Neural progenitor cell (in vitro differentiated cells): Measurements from ENCODE around the gene TLL1. TPM values are rescaled to one million over a fixed set of nuclear protein-coding genes. Genes with fewer than 3 reads are reported as not detected.

Experiments used
- DNase-seq: peaks from one replicate; pipeline ENCODE4 v3.0.0-alpha.2; 2016; ENCODE audit warnings: low spot score
- H2AFZ ChIP-seq: fragments of 200-600 bp; sonication (generic); replicated peaks from 2 replicates; pipeline ENCODE4 v1.6.1; 2016; ENCODE audit warnings: antibody characterized with exemption
- H3F3A ChIP-seq: fragments of 200-600 bp; sonication (generic); 2 replicates; pipeline ENCODE4 v1.6.1; 2016; ENCODE audit warnings: antibody characterized with exemption, low read depth
- H3K27ac ChIP-seq: fragments of 200-600 bp; sonication (generic); 2 replicates; pipeline ENCODE4 v1.5.1; 2016; ENCODE audit warnings: mild to moderate bottlenecking
- H3K27me3 ChIP-seq: fragments of 200-600 bp; sonication (generic); 2 replicates; pipeline ENCODE4 v1.6.1; 2016; ENCODE audit warnings: mild to moderate bottlenecking, moderate library complexity
- H3K36me3 ChIP-seq: fragments of 200-600 bp; sonication (generic); 2 replicates; pipeline ENCODE4 v1.5.1; 2016
- H3K4me1 ChIP-seq: fragments of 200-600 bp; sonication (generic); 2 replicates; pipeline ENCODE4 v1.6.1; 2016; ENCODE audit warnings: mixed run types
- H3K4me2 ChIP-seq: fragments of 200-600 bp; sonication (generic); 2 replicates; pipeline ENCODE4 v1.6.1; 2016
- H3K4me3 ChIP-seq: fragments of 200-600 bp; sonication (generic); 2 replicates; pipeline ENCODE4 v1.5.1; 2016
- H3K79me2 ChIP-seq: fragments of 200-600 bp; sonication (generic); 2 replicates; pipeline ENCODE4 v1.6.1; 2016; ENCODE audit warnings: low read depth
- H3K9ac ChIP-seq: fragments of 200-600 bp; sonication (generic); 2 replicates; pipeline ENCODE4 v1.6.1; 2016
- H3K9me3 ChIP-seq: fragments of 200-600 bp; sonication (generic); 2 replicates; pipeline ENCODE4 v1.5.1; 2016; ENCODE audit warnings: low read depth
- H4K20me1 ChIP-seq: fragments of 200-600 bp; sonication (generic); 2 replicates; pipeline ENCODE4 v1.6.1; 2016; ENCODE audit warnings: low read depth
- H3K27ac Mint-ChIP-seq: 3 replicates; pipeline ENCODE4 v1.8.0; 2021; ENCODE audit warnings: mixed read lengths
- H3K27me3 Mint-ChIP-seq: 2 replicates; pipeline ENCODE4 v1.8.0; 2022; ENCODE audit warnings: low read depth, mild to moderate bottlenecking, inconsistent platforms, moderate library complexity, mixed read lengths; ENCODE audit not compliant: insufficient read depth
- H3K36me3 Mint-ChIP-seq: 3 replicates; pipeline ENCODE4 v1.8.0; 2021; ENCODE audit warnings: mixed read lengths
- H3K4me1 Mint-ChIP-seq: 3 replicates; pipeline ENCODE4 v1.8.0; 2021; ENCODE audit warnings: mixed read lengths
- H3K4me3 Mint-ChIP-seq: 3 replicates; pipeline ENCODE4 v1.8.0; 2021; ENCODE audit warnings: mild to moderate bottlenecking, moderate library complexity, mixed read lengths
- H3K9me3 Mint-ChIP-seq: 3 replicates; pipeline ENCODE4 v1.8.0; 2020; ENCODE audit warnings: mixed read lengths
- CTCF ChIP-seq: fragments of 200-600 bp; sonication (generic); IDR thresholded peaks from 2 replicates; pipeline ENCODE4 v1.5.1; 2017; ENCODE audit warnings: antibody characterized with exemption, mild to moderate bottlenecking
- EZH2 ChIP-seq: fragments of 200-600 bp; sonication (generic); IDR thresholded peaks from 2 replicates; pipeline ENCODE4 v1.6.1; 2017; ENCODE audit warnings: antibody characterized with exemption, mild to moderate bottlenecking, moderate library complexity
- EZH2phosphoT487 ChIP-seq: fragments of 200-600 bp; sonication (generic); IDR thresholded peaks from 2 replicates; pipeline ENCODE4 v1.6.1; 2017; ENCODE audit warnings: antibody characterized with exemption
- total RNA-seq: library from RNA; depleted of rRNA; stranded (reverse); fragments of >200 nt; gene quantifications from 2 replicates; pipeline ENCODE4 v1.2.3, GENCODE V29; 2015; ENCODE audit warnings: low replicate concordance

Gene TLL1
- total RNA-seq, 1 donor from 2014 or later: 0.22 TPM

- H3K9me3 Mint-ChIP-seq: peaks cover 4% of the 10 kb centered on the region
- TF ChIP-seq CTCF (no peak), EZH2phosphoT487 (no peak)
These were observed 99.7 kb downstream of the TLL1 start for GRCh38 chr4:165972747-165973146.

GRCh38 chr4:165982934-165983333, 109.9 kb downstream of the TLL1 start:
- H3K4me1 ChIP-seq: no peaks in the 10 kb centered on the region

More at GRCh38 chr4:165972747-165973146, 99.7 kb downstream of the TLL1 start:
- H3K9ac ChIP-seq: no peak overlapping the region
- Mint-ChIP-seq H3K4me3 (no peak overlapping the region), H3K4me1 (no peaks in the 10 kb centered on the region), H3K27ac (no peak overlapping the region), H3K36me3 (no peaks in the 10 kb centered on the region), H3K27me3 (no peaks in the 10 kb centered on the region)
- H3K79me2 ChIP-seq: no peaks in the 10 kb centered on the region
- H4K20me1 ChIP-seq: no peaks in the 10 kb centered on the region
- no peak overlapping the region for H3K27ac ChIP-seq
- H3K4me2 ChIP-seq: no peak overlapping the region
- no peaks in the 10 kb centered on the region for H3K36me3 ChIP-seq
- no peak overlapping the region for H2AFZ ChIP-seq
- no peak overlapping the region for H3K4me3 ChIP-seq
- DNase-seq: no peak
- no peaks in the 10 kb centered on the region for H3K27me3 ChIP-seq
- H3K9me3 ChIP-seq: no peaks in the 10 kb centered on the region
- no peaks in the 10 kb centered on the region for H3K4me1 ChIP-seq
- no peaks in the 10 kb centered on the region for H3F3A ChIP-seq

GRCh38 chr4:165986956-165987698, 114.1 kb downstream of the TLL1 start:
- Histone ChIP-seq H3K27me3 (no peaks in the 10 kb centered on the region), H3F3A (no peaks in the 10 kb centered on the region), H2AFZ (peak overlapping the region; percentile 36), H3K4me1 (no peaks in the 10 kb centered on the region), H3K27ac (no peak overlapping the region), H3K9me3 (no peaks in the 10 kb centered on the region), H3K4me3 (no peak overlapping the region), H3K79me2 (no peaks in the 10 kb centered on the region), H3K9ac (no peak overlapping the region), H4K20me1 (no peaks in the 10 kb centered on the region), H3K4me2 (no peak overlapping the region), H3K36me3 (no peaks in the 10 kb centered on the region)
- peak; percentile 15 for DNase-seq
- peaks cover 4% of the 10 kb centered on the region for H3K4me1 Mint-ChIP-seq
- H3K27ac Mint-ChIP-seq: no peak overlapping the region
- no peaks in the 10 kb centered on the region for H3K9me3 Mint-ChIP-seq
- H3K27me3 Mint-ChIP-seq: no peaks in the 10 kb centered on the region
- TF ChIP-seq EZH2 (no peak), CTCF (no peak), EZH2phosphoT487 (no peak)
- no peak overlapping the region for H3K4me3 Mint-ChIP-seq
- H3K36me3 Mint-ChIP-seq: no peaks in the 10 kb centered on the region

More at GRCh38 chr4:165982934-165983333, 109.9 kb downstream of the TLL1 start:
- no peak overlapping the region for H2AFZ ChIP-seq
- H3K9ac ChIP-seq: no peak overlapping the region
- DNase-seq: no peak
- no peaks in the 10 kb centered on the region for H4K20me1 ChIP-seq
- no peak overlapping the region for H3K4me2 ChIP-seq
- H3K27me3 ChIP-seq: no peaks in the 10 kb centered on the region
- no peaks in the 10 kb centered on the region for H3K36me3 Mint-ChIP-seq
- no peak for TF ChIP-seq EZH2
- no peak for TF ChIP-seq CTCF
- no peak for TF ChIP-seq EZH2phosphoT487
- no peak overlapping the region for H3K4me3 ChIP-seq
- H3K27me3 Mint-ChIP-seq: no peaks in the 10 kb centered on the region
- H3K4me3 Mint-ChIP-seq: no peak overlapping the region
- H3K9me3 ChIP-seq: no peaks in the 10 kb centered on the region
- H3K9me3 Mint-ChIP-seq: no peaks in the 10 kb centered on the region
- no peaks in the 10 kb centered on the region for H3F3A ChIP-seq
- no peak overlapping the region for H3K27ac ChIP-seq
- no peaks in the 10 kb centered on the region for H3K79me2 ChIP-seq
- H3K27ac Mint-ChIP-seq: no peak overlapping the region
- no peaks in the 10 kb centered on the region for H3K36me3 ChIP-seq
- peaks cover 4% of the 10 kb centered on the region for H3K4me1 Mint-ChIP-seq
